Body of pancreas (tissue), 4 donors: ENCODE measurements around the gene ZNF329. TPM values are rescaled to one million over a fixed set of nuclear protein-coding genes. Genes with fewer than 3 reads are reported as not detected.

ENCODE experiments used
- ATAC-seq: fragments of 150-250 bp; one replicate; pipeline ENCODE4 v1.9.1; 2016
- DNase-seq, 4 donors: peaks; one replicate each; pipeline ENCODE4 v3.0.0-alpha.2; 2019
- H3K27ac ChIP-seq, 4 donors: fragments of 200-600 bp; sonication (generic); 1 replicate in 3 of 4; 2 replicates in 1 of 4; pipeline versions ENCODE4 v1.5.1 to v1.6.1; 2016 to 2019; ENCODE audit warnings: mild to moderate bottlenecking in 1 of 4, mixed read lengths in 1 of 4, moderate library complexity in 1 of 4
- H3K27me3 ChIP-seq, 2 donors: fragments of 200-600 bp; sonication (generic); one replicate each; pipeline ENCODE4 v1.6.0; 2016; ENCODE audit warnings: mild to moderate bottlenecking in 1 of 2
- H3K36me3 ChIP-seq, 2 donors: fragments of 200-600 bp; sonication (generic); replicated peaks in 1 of 2; 2 replicates each; pipeline ENCODE4 v1.5.1; 2016; ENCODE audit warnings: low read depth in 2 of 2; ENCODE audit not compliant: insufficient read depth in 1 of 2
- H3K4me1 ChIP-seq: fragments of 200-600 bp; sonication (generic); one replicate; pipeline ENCODE4 v1.6.0; 2016
- H3K4me3 ChIP-seq, 2 donors: fragments of 200-600 bp; sonication (generic); 1 replicate in 1 of 2; 2 replicates in 1 of 2; pipeline ENCODE4 v1.5.1; 2016 to 2019
- H3K9me3 ChIP-seq, 3 donors: fragments of 200-600 bp; sonication (generic); 1 replicate in 2 of 3; 2 replicates in 1 of 3; pipeline ENCODE4 v1.5.1; 2016
- POLR2A ChIP-seq, 3 donors: fragments of 450-650 bp; IDR thresholded peaks; one replicate each; pipeline ENCODE4 v1.6.1; 2016; ENCODE audit warnings: antibody characterized with exemption in 3 of 3, mild to moderate bottlenecking in 2 of 3
- WGBS, 2 donors: methylation state at CpG; one replicate each; pipeline ENCODE4 v1.1.5; 2017; 5-methylcytosine and 5-hydroxymethylcytosine counted together
- intact Hi-C: fragments of 100-400 bp; cut with DNase I; formaldehyde crosslinking; loops from one replicate; pipeline ENCODE4 v1.15.1; 2023
- total RNA-seq, 2 donors: library from RNA; depleted of rRNA; stranded (reverse); fragments of >200 nt; gene quantifications; one replicate each; pipeline ENCODE4 v1.1.0, GENCODE V29; 2016
- TF ChIP-seq, protein P1 (sequence below), 7 experiments: fragments of 450-650 bp in 4 of 7; fragments of 200-600 bp in 3 of 7; sonication (generic) in 3 of 7; IDR thresholded peaks; one replicate each; pipeline ENCODE4 v1.5.1; 2016 to 2019; ENCODE audit warnings: antibody characterized with exemption in 7 of 7

Gene ZNF329
- total RNA-seq, 2 donors from 2014 or later, result 2.6 to 4.6 TPM

DNA sequence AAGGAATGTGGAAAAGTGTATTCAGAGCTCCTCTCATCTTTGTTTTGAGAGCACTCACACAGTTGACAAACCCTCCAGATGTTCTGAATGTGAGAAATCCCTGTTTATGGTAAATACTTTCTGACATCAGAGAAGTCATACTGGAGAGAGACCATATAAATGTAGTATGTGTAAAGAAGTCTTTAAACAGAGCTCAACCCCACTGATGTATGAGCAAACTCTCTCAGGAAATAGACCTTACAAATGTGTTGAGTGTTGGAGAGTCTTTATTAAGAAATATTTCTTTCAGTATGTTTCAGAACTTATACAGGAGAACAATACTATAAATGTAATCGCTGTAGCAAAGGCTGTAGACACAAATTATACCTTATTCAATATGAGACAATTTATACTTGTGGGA lies 15.7 kb upstream of the ZNF329 start:
- Histone ChIP-seq H3K27me3 (no peaks in the 10 kb centered on the region), H3K36me3 (no peaks in the 10 kb centered on the region), H3K9me3 (peaks cover 0 to 72% (median 0%) of the 10 kb centered on the region in 3 donors), H3K4me1 (no peaks in the 10 kb centered on the region), H3K27ac (no peak overlapping the region), H3K4me3 (no peak overlapping the region)
- DNase-seq (no peak), ATAC-seq (no peak)
- intact Hi-C loops, result no loop called here
- WGBS, 2 donors, result 59 to 71% methylated on average over 1 of the region's 1 CpG
- TF ChIP-seq POLR2A (IDR thresholded peaks at IDR 0.05), result no peak
- TF ChIP-seq, protein P1, sequence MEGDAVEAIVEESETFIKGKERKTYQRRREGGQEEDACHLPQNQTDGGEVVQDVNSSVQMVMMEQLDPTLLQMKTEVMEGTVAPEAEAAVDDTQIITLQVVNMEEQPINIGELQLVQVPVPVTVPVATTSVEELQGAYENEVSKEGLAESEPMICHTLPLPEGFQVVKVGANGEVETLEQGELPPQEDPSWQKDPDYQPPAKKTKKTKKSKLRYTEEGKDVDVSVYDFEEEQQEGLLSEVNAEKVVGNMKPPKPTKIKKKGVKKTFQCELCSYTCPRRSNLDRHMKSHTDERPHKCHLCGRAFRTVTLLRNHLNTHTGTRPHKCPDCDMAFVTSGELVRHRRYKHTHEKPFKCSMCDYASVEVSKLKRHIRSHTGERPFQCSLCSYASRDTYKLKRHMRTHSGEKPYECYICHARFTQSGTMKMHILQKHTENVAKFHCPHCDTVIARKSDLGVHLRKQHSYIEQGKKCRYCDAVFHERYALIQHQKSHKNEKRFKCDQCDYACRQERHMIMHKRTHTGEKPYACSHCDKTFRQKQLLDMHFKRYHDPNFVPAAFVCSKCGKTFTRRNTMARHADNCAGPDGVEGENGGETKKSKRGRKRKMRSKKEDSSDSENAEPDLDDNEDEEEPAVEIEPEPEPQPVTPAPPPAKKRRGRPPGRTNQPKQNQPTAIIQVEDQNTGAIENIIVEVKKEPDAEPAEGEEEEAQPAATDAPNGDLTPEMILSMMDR (IDR thresholded peaks at IDR 0.05), result no peak

- 81 to 90% methylated on average over 20 to 27 of the region's 53 CpGs for WGBS, 2 donors
- no peaks in the 10 kb centered on the region for H3K27me3 ChIP-seq
- ATAC-seq (no peak), DNase-seq (no peak)
- intact Hi-C loops, result no loop called here
- H3K9me3 ChIP-seq, result peaks cover 0 to 18% (median 0%) of the 10 kb centered on the region in 3 donors
- no peak for TF ChIP-seq POLR2A (IDR thresholded peaks at IDR 0.05)
- TF ChIP-seq, protein P1 (IDR thresholded peaks at IDR 0.05), result no peak
- no peak overlapping the region for H3K27ac ChIP-seq
- H3K36me3 ChIP-seq, result no peaks in the 10 kb centered on the region
- H3K4me3 ChIP-seq, result no peak overlapping the region
- peaks cover 27% of the 10 kb centered on the region for H3K4me1 ChIP-seq
Measured at GRCh38 chr19:58157045-58157728, 6.6 kb upstream of the ZNF329 start.

DNA sequence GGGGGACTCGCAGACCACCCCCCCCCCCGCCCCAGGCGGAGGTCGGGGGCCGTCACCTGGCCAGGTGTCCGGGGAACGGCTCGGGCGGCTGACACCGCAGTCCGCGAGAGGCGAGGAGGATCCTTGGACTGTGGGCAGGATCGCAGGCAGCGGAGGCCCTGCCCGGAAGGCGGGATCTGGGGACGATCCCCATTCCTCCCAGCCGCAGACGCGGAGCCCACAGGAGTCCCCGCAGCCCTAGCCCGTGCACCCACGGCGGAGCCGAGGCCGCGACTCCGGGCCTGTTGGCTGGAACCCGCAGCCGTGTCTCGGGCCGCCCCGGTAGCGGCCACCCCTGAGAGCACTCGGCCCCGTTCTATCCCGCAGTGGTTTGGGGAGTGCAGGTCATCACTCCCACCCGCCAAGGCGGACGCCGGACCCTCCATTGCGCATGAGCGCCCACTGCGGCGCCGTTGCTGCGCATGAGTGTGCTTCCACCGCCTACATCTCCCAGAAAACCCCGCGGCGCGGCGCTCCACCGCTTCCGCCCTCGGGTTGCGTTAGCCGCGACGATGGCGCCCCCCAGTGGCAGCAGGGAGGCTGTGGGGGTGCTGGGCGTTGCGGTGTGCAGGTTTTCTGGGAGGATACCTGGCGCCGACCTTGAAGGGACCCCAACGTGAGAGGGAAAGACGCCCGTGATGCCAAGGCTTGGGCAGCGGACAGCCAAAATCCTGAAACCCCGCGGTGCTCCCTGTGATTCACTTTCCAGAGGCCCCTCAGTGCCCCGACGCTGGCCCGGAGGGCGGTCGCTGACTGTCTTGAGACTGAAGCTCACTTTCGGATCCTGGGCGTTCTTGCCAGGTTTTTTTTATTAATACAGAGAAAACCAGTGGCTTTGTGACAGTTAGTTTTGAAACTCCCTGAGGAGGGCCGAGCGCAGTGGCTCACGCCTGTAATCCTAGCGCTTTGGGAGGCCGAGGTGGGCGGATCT lies 4.4 kb upstream of the ZNF329 start:
- ATAC-seq, result peak; percentile 93
- Histone ChIP-seq H3K4me3 (peak overlapping the region; percentile 69 to 97), H3K27me3 (no peaks in the 10 kb centered on the region), H3K36me3 (no peaks in the 10 kb centered on the region), H3K9me3 (peaks cover 0 to 8% (median 0%) of the 10 kb centered on the region in 3 donors), H3K4me1 (peaks cover 34% of the 10 kb centered on the region), H3K27ac (peak overlapping the region; percentile 76 to 96 (median 84))
- peak; percentile 95 to 97 (median 96) for DNase-seq
- intact Hi-C loops, result no loop called here
- WGBS, 2 donors, result 4 to 17% methylated on average over 5 to 75 of the region's 85 CpGs
- TF ChIP-seq, protein P1 (IDR thresholded peaks at IDR 0.05), result peak; percentile 92 to 99 (median 97)
- TF ChIP-seq POLR2A (IDR thresholded peaks at IDR 0.05), result peak; percentile 56 to 85 (median 84)

- peaks cover 36% of the 10 kb centered on the region for H3K4me1 ChIP-seq
- TF ChIP-seq, protein P1 (IDR thresholded peaks at IDR 0.05), result no peak
- no peak for TF ChIP-seq POLR2A (IDR thresholded peaks at IDR 0.05)
- ATAC-seq (peak; percentile 41), DNase-seq (peak; percentile 40 to 47 (median 44))
- no peaks in the 10 kb centered on the region for H3K27me3 ChIP-seq
- H3K36me3 ChIP-seq, result no peaks in the 10 kb centered on the region
- peaks cover 0 to 7% (median 0%) of the 10 kb centered on the region in 3 donors for H3K9me3 ChIP-seq
- WGBS, 2 donors, result 3 to 5% methylated on average over 12 of the region's 12 CpGs
- H3K4me3 ChIP-seq, result peak overlapping the region; percentile 69 to 97
- H3K27ac ChIP-seq, result peak overlapping the region; percentile 76 to 96 (median 84)
- intact Hi-C loops, result no loop called here
Measured at GRCh38 chr19:58154287-58154678, 3.7 kb upstream of the ZNF329 start.
